Mesothelial cell of epicardium (in vitro differentiated cells): ENCODE data around the gene PPA1. TPM values are rescaled to one million over a fixed set of nuclear protein-coding genes. Genes with fewer than 3 reads are reported as not detected.

Source experiments
- DNase-seq, 2 experiments: peaks; one replicate each; pipeline ENCODE4 v3.0.0; 2021; ENCODE audit warnings: low spot score in 2 of 2; ENCODE audit not compliant: unreplicated experiment in 2 of 2
- H3K27ac Mint-ChIP-seq: 2 replicates; pipeline ENCODE4 v1.8.0; 2021; ENCODE audit warnings: mixed read lengths
- H3K27me3 Mint-ChIP-seq: 2 replicates; pipeline ENCODE4 v1.8.0; 2021; ENCODE audit warnings: low read depth, mixed read lengths
- H3K36me3 Mint-ChIP-seq: 2 replicates; pipeline ENCODE4 v1.8.0; 2021; ENCODE audit warnings: mixed read lengths
- H3K4me1 Mint-ChIP-seq: 2 replicates; pipeline ENCODE4 v1.8.0; 2021; ENCODE audit warnings: mixed read lengths
- H3K4me3 Mint-ChIP-seq: 2 replicates; pipeline ENCODE4 v1.8.0; 2021; ENCODE audit warnings: mild to moderate bottlenecking, moderate library complexity, mixed read lengths
- H3K9me3 Mint-ChIP-seq: 2 replicates; pipeline ENCODE4 v1.8.0; 2021; ENCODE audit warnings: mixed read lengths
- CTCF ChIP-seq: fragments of 200-600 bp; sonication (generic); IDR thresholded peaks from one replicate; pipeline ENCODE4 v1.5.0; 2021; ENCODE audit warnings: antibody characterized with exemption; ENCODE audit not compliant: unreplicated experiment
- total RNA-seq: library from RNA; stranded (reverse); gene quantifications from 3 replicates; pipeline ENCODE4 v1.2.1, GENCODE V29; 2021

Gene PPA1
- total RNA-seq: 73.5 to 78.2 TPM (median 75.7 TPM) in 3 replicates

GRCh38 chr10:70233109-70233938, at the start of gene PPA1:
TSS of gene PPA1 (minus strand) at chr10:70233429. CDS start at chr10:70233327, 102 bp downstream.
- no peaks in the 10 kb centered on the region for H3K27me3 Mint-ChIP-seq
- H3K9me3 Mint-ChIP-seq: no peaks in the 10 kb centered on the region
- TF ChIP-seq CTCF: no peak
- peaks cover 1% of the 10 kb centered on the region for H3K36me3 Mint-ChIP-seq
- H3K4me1 Mint-ChIP-seq: peaks cover 25% of the 10 kb centered on the region
- peak within 1 kb of the TSS; percentile 99 for H3K27ac Mint-ChIP-seq
- DNase-seq: peak; percentile 99
- H3K4me3 Mint-ChIP-seq: peak within 1 kb of the TSS; percentile 98

- Mint-ChIP-seq H3K4me3 (no peak overlapping the region), H3K27me3 (peaks cover 79% of the 10 kb centered on the region), H3K9me3 (peaks cover 5% of the 10 kb centered on the region), H3K36me3 (no peaks in the 10 kb centered on the region), H3K27ac (no peak overlapping the region), H3K4me1 (peaks cover 12% of the 10 kb centered on the region)
- DNase-seq: no peak
- TF ChIP-seq CTCF: no peak
These were observed 48.4 kb upstream of the PPA1 start for GRCh38 chr10:70281609-70282008.

GRCh38 chr10:70280099-70280498, 46.9 kb upstream of the PPA1 start:
- H3K27ac Mint-ChIP-seq: no peak overlapping the region
- no peak for TF ChIP-seq CTCF
- no peak overlapping the region for H3K4me3 Mint-ChIP-seq
- H3K27me3 Mint-ChIP-seq: peaks cover 68% of the 10 kb centered on the region
- H3K4me1 Mint-ChIP-seq: peaks cover 12% of the 10 kb centered on the region
- no peaks in the 10 kb centered on the region for H3K36me3 Mint-ChIP-seq
- no peak for DNase-seq
- H3K9me3 Mint-ChIP-seq: peaks cover 10% of the 10 kb centered on the region

GRCh38 chr10:70277396-70278030, 44.3 kb upstream of the PPA1 start:
- Mint-ChIP-seq H3K27me3 (peaks cover 48% of the 10 kb centered on the region), H3K4me1 (peaks cover 8% of the 10 kb centered on the region), H3K27ac (no peak overlapping the region), H3K36me3 (no peaks in the 10 kb centered on the region), H3K9me3 (peaks cover 5% of the 10 kb centered on the region), H3K4me3 (no peak overlapping the region)
- no peak for TF ChIP-seq CTCF
- no peak for DNase-seq

GRCh38 chr10:70274643-70275042, 41.4 kb upstream of the PPA1 start:
- Mint-ChIP-seq H3K9me3 (peaks cover 5% of the 10 kb centered on the region), H3K36me3 (no peaks in the 10 kb centered on the region), H3K27me3 (peaks cover 20% of the 10 kb centered on the region), H3K4me3 (no peak overlapping the region), H3K4me1 (no peaks in the 10 kb centered on the region), H3K27ac (no peak overlapping the region)
- DNase-seq: no peak
- TF ChIP-seq CTCF: no peak
